Esophagus muscularis mucosa (tissue), 3 donors: ENCODE measurements around the gene SSBP4.

ENCODE experiments used
- POLR2A ChIP-seq: fragments of 450-650 bp; IDR thresholded peaks from one replicate; pipeline ENCODE4 v1.6.1; 2017; ENCODE audit warnings: antibody characterized with exemption, moderate library complexity, mild to moderate bottlenecking, low read depth
- TF ChIP-seq, protein P1 (sequence below), 3 experiments: fragments of 200-600 bp in 2 of 3; fragments of 450-650 bp in 1 of 3; sonication (generic) in 2 of 3; IDR thresholded peaks; one replicate each; pipeline ENCODE4 v1.5.1; 2017 to 2019; ENCODE audit warnings: antibody characterized with exemption in 3 of 3, mild to moderate bottlenecking in 2 of 3, moderate library complexity in 1 of 3

- TF ChIP-seq, protein P1, sequence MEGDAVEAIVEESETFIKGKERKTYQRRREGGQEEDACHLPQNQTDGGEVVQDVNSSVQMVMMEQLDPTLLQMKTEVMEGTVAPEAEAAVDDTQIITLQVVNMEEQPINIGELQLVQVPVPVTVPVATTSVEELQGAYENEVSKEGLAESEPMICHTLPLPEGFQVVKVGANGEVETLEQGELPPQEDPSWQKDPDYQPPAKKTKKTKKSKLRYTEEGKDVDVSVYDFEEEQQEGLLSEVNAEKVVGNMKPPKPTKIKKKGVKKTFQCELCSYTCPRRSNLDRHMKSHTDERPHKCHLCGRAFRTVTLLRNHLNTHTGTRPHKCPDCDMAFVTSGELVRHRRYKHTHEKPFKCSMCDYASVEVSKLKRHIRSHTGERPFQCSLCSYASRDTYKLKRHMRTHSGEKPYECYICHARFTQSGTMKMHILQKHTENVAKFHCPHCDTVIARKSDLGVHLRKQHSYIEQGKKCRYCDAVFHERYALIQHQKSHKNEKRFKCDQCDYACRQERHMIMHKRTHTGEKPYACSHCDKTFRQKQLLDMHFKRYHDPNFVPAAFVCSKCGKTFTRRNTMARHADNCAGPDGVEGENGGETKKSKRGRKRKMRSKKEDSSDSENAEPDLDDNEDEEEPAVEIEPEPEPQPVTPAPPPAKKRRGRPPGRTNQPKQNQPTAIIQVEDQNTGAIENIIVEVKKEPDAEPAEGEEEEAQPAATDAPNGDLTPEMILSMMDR (IDR thresholded peaks at IDR 0.05): no peak
- no peak for TF ChIP-seq POLR2A
Measured at GRCh38 chr19:18475762-18476331, 56.6 kb downstream of the SSBP4 start.
